ENCODE data around the gene PSME3IP1. TPM values are rescaled to one million over a fixed set of nuclear protein-coding genes. Genes with fewer than 3 reads are reported as not detected.

The PSME3IP1 gene
- total and polyA plus RNA-seq, 2 of the 4 experiments (the other 2 are of a cell fraction), result 50.2 to 75.2 TPM

DNA sequence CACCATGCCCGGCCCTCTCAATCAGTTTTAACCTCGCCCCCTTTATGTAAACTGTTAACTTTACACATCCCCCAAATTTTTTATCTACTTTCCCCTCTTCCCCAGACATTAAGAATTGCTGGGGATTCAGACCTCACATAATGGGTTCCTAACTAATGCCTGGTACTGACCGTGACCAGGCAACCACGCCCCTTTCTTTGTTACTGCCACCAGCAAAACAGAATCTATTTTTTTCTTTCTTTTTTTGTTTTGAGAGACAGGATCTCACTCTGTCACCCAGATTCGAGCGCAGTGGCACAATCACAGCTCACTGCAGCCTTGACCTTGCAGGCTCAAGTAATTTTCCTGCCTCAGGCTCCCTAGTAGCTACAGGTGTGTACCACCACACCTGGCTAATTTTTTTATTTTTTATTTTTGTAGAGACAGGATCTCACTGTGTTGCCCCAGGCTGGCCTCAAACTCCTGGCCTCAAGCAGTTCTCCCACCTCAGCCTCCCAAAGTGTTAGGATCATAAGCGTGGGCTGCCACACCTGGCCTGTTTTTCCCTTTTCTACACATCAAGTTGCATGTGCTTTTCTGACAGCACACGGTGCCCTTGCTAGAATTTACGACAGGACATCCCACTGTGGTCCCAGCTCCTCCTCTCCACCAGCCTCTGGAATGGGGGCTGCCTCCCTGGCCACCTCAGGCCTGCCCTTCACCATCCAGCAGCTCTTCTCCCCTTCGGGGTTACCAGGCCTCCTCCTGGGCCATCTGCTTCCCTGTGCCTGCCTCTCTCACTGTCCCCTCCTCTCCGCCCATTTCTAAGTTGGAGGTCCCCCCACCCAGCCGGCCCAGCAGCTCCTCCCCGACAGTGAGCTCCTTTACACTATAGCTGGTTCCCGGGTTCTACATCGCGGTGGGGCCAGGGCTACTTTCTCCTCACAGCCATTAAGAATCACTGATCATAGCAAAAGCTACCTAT, 82.7 kb downstream of the PSME3IP1 start:
- H3K27me3 ChIP-seq (ENCODE audit: control insufficient read depth, insufficient read depth, low read length), result no peaks in the 10 kb centered on the region
- in situ Hi-C loops (cut with MboI; ENCODE audit: low sequenced_read_pairs) (no loop called here), dilution Hi-C loops (cut with HindIII; ENCODE audit: low sequenced_read_pairs, unreplicated experiment) (no loop called here), intact Hi-C loops (cut with micrococcal nuclease) (no loop called here)
- H3K4me1 ChIP-seq (ENCODE audit: control insufficient read depth, insufficient read depth, low read length), result no peaks in the 10 kb centered on the region
- no peak overlapping the region for H2AFZ ChIP-seq (replicated peaks; ENCODE audit: low read length, poor library complexity)
- no peaks in the 10 kb centered on the region for H3K36me3 ChIP-seq (ENCODE audit: control insufficient read depth, insufficient read depth, low read length)
- H2BK20ac ChIP-seq (ENCODE audit: low read depth, low read length), result no peak overlapping the region
- H3K14ac ChIP-seq (replicated peaks; ENCODE audit: low read depth, low read length), result no peak overlapping the region
- DNase-seq (no peak), ATAC-seq (ENCODE audit: low read depth) (no peak)
- no peak overlapping the region for H3K27ac ChIP-seq (ENCODE audit: insufficient read depth, low read length)
- no peak overlapping the region for H3K4me3 ChIP-seq (ENCODE audit: insufficient read depth, low read depth, low read length)
- H3K9ac ChIP-seq (ENCODE audit: low read depth, low read length), result no peak overlapping the region
- no peak overlapping the region for H3K56ac ChIP-seq (ENCODE audit: extremely low read depth, insufficient read depth, low read length)
- no peak overlapping the region for H2AK5ac ChIP-seq (ENCODE audit: low read depth, low read length)
- H4K91ac ChIP-seq (ENCODE audit: insufficient read depth, low read depth, low read length), result no peak overlapping the region
- no peak overlapping the region for H2AK9ac ChIP-seq (replicated peaks; ENCODE audit: low read depth, low read length, poor library complexity)
- no peak overlapping the region for H3K4me2 ChIP-seq (ENCODE audit: low read depth, low read length)
- no peak overlapping the region for H2BK15ac ChIP-seq (ENCODE audit: low read depth, low read length)
- H4K8ac ChIP-seq (ENCODE audit: low read depth in 2 of 2, low read length in 2 of 2), result no peak overlapping the region
- peaks cover 14% of the 10 kb centered on the region for H4K20me1 ChIP-seq (ENCODE audit: insufficient read depth, low read length)
- H3K9me3 ChIP-seq (ENCODE audit: control insufficient read depth, insufficient read depth, low read length), result no peaks in the 10 kb centered on the region
- H2BK5ac ChIP-seq (ENCODE audit: low read depth, low read length, poor library complexity, severe bottlenecking), result no peak overlapping the region
- no peak overlapping the region for H3K4ac ChIP-seq (ENCODE audit: low read depth, low read length)
- H3K9me1 ChIP-seq (ENCODE audit: insufficient read depth, low read length), result peaks cover 15% of the 10 kb centered on the region; the same call in 1 of the 2 replicates
- WGBS, 2 experiments (ENCODE audit: extremely low coverage in 2 of 2, insufficient read length in 1 of 2), result 71 to 100% methylated on average over 1 to 5 of the region's 16 CpGs
- peaks cover 5 to 39% of the 10 kb centered on the region in 2 experiments; a peak in 2 of 4 replicates for H3K79me1 ChIP-seq (ENCODE audit: low read depth in 1 of 2, low read length in 2 of 2)
- ChIA-PET POLR2A (ENCODE audit: unreplicated experiment) (no interaction called here), CTCF (interaction anchor here (0.6 to 1.6 kb wide), 2 partner anchors 10 to 66 kb away, joined by 5 to 6 read pairs; partner anchors contain the start of gene CPNE2)
- no TSS peak for BruUV-seq (replicated peaks)
- H3K18ac ChIP-seq (ENCODE audit: low read depth, low read length), result no peak overlapping the region
- H3K23ac ChIP-seq (ENCODE audit: low read depth, low read length), result no peak overlapping the region
- H2BK120ac ChIP-seq (ENCODE audit: low read depth, low read length), result no peak overlapping the region
- H4K5ac ChIP-seq (ENCODE audit: low read depth, low read length), result no peak overlapping the region
- TF ChIP-seq, protein P1, sequence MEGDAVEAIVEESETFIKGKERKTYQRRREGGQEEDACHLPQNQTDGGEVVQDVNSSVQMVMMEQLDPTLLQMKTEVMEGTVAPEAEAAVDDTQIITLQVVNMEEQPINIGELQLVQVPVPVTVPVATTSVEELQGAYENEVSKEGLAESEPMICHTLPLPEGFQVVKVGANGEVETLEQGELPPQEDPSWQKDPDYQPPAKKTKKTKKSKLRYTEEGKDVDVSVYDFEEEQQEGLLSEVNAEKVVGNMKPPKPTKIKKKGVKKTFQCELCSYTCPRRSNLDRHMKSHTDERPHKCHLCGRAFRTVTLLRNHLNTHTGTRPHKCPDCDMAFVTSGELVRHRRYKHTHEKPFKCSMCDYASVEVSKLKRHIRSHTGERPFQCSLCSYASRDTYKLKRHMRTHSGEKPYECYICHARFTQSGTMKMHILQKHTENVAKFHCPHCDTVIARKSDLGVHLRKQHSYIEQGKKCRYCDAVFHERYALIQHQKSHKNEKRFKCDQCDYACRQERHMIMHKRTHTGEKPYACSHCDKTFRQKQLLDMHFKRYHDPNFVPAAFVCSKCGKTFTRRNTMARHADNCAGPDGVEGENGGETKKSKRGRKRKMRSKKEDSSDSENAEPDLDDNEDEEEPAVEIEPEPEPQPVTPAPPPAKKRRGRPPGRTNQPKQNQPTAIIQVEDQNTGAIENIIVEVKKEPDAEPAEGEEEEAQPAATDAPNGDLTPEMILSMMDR (conservative IDR thresholded peaks at IDR 0.05; ENCODE audit: low read depth, low read length), result no peak
- TF ChIP-seq MAFK (IDR thresholded peaks at IDR 0.05; ENCODE audit: low read depth, low read length), result no peak
- no peak for TF ChIP-seq FOS (IDR thresholded peaks at IDR 0.05; ENCODE audit: low read depth, low read length)
- no peak for TF ChIP-seq RAD21 (IDR thresholded peaks at IDR 0.05; ENCODE audit: low read length)
- TF ChIP-seq MXI1 (IDR thresholded peaks at IDR 0.05; ENCODE audit: borderline replicate concordance, low read depth, low read length), result no peak
- TF ChIP-seq, protein P2, sequence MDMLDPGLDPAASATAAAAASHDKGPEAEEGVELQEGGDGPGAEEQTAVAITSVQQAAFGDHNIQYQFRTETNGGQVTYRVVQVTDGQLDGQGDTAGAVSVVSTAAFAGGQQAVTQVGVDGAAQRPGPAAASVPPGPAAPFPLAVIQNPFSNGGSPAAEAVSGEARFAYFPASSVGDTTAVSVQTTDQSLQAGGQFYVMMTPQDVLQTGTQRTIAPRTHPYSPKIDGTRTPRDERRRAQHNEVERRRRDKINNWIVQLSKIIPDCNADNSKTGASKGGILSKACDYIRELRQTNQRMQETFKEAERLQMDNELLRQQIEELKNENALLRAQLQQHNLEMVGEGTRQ (IDR thresholded peaks at IDR 0.05; ENCODE audit: low read depth, low read length), result no peak
- no peak for TF ChIP-seq NFE2L2 (IDR thresholded peaks at IDR 0.05; ENCODE audit: low read depth, low read length)
- TF ChIP-seq BHLHE40 (IDR thresholded peaks at IDR 0.05; ENCODE audit: low read depth, low read length), result no peak
- TF ChIP-seq MAZ (IDR thresholded peaks at IDR 0.05; ENCODE audit: borderline replicate concordance, low read depth, low read length), result no peak
- no peak for TF ChIP-seq RFX5 (IDR thresholded peaks at IDR 0.05; ENCODE audit: low read depth, low read length)
- no peak for TF ChIP-seq CHD1 (IDR thresholded peaks at IDR 0.05; ENCODE audit: low read depth, low read length)
- no peak for TF ChIP-seq SMC3 (IDR thresholded peaks at IDR 0.05; ENCODE audit: low read depth, low read length)
- TF ChIP-seq RCOR1 (IDR thresholded peaks at IDR 0.05; ENCODE audit: insufficient replicate concordance, low read length), result no peak
- TF ChIP-seq CEBPB (IDR thresholded peaks at IDR 0.05; ENCODE audit: low read depth, low read length), result no peak
- no peak for TF ChIP-seq POLR2A (IDR thresholded peaks at IDR 0.05; ENCODE audit: low read depth, low read length)
